K562 (cell line): ENCODE results near the gene INSM2. TPM values are rescaled to one million over a fixed set of nuclear protein-coding genes. Genes with fewer than 3 reads are reported as not detected.

Source experiments
- ATAC-seq: fragments of 200-7000 bp; cut with Tn5 transposase; 3 replicates; pipeline ENCODE4 v1.9.1; 2020; ENCODE audit warnings: moderate library complexity
- BruUV-seq: library from RNA; stranded (reverse); fragments of 400-500 nt; replicated peaks from 2 replicates; lab custom pipeline; 2021; lab: Mats Ljungman, UMichigan
- CTCF ChIA-PET: fragments of 300-600 bp; formaldehyde crosslinking; extraction: SDS; loops from one replicate; lab custom pipeline; 2021; ENCODE audit warnings: low intra/inter-chr PET ratio; lab: Yijun Ruan, JAX
- POLR2A ChIA-PET: fragments of 300-600, 350-650 bp; sonication (Branson Sonifier 250); formaldehyde crosslinking; extraction: SDS; loops from one replicate; lab custom pipeline; 2021; ENCODE audit warnings: antibody characterized with exemption, inconsistent platforms; lab: Yijun Ruan, JAX
- DNase-seq, 4 experiments: peaks; one replicate each; pipeline versions ENCODE4 v3.0.0 to v3.0.0-alpha.2; 2011 to 2018; ENCODE audit warnings: low spot score in 3 of 4, mixed read lengths in 3 of 4; ENCODE audit errors: extremely low read depth in 1 of 4
- FAIRE-seq: peaks from 2 replicates; lab custom pipeline; 2011; peaks lifted over from hg19 to GRCh38; lab: Jason Lieb, UNC
- H2AFZ ChIP-seq: 2 replicates; pipeline ENCODE4 v1.6.0; 2011; ENCODE audit warnings: low read depth, low read length, control low read depth, inconsistent platforms
- H3K27ac ChIP-seq: fragments of 200-600 bp; 3 replicates; pipeline ENCODE4 v1.8.0; 2011; ENCODE audit warnings: low read depth, mild to moderate bottlenecking, control low read depth, inconsistent platforms, low read length, moderate library complexity, mixed read lengths; ENCODE audit errors: extremely low read depth
- H3K27me3 ChIP-seq, 2 experiments: fragments of 300-600 bp in 1 of 2; 2 replicates in 1 of 2; 3 replicates in 1 of 2; pipeline versions ENCODE4 v1.6.0 to v1.8.0; 2011; ENCODE audit warnings: inconsistent platforms in 2 of 2, low read length in 2 of 2, mild to moderate bottlenecking in 1 of 2, mixed read lengths in 1 of 2, moderate library complexity in 1 of 2; ENCODE audit not compliant: control insufficient read depth in 2 of 2, insufficient read depth in 2 of 2
- H3K36me3 ChIP-seq: fragments of 300-600 bp; 3 replicates; pipeline ENCODE4 v1.8.0; 2011; ENCODE audit warnings: mild to moderate bottlenecking, low read length, inconsistent platforms; ENCODE audit not compliant: control insufficient read depth, insufficient read depth
- H3K4me1 ChIP-seq, 2 experiments: fragments of 200-600 bp in 1 of 2; replicated peaks in 1 of 2; 2 replicates in 1 of 2; 3 replicates in 1 of 2; pipeline versions ENCODE4 v1.5.1 to v1.8.0; 2011; ENCODE audit warnings: inconsistent platforms in 2 of 2, low read length in 2 of 2, mild to moderate bottlenecking in 1 of 2, mixed read lengths in 1 of 2, moderate library complexity in 1 of 2; ENCODE audit not compliant: control insufficient read depth in 2 of 2, insufficient read depth in 2 of 2
- H3K4me2 ChIP-seq: 2 replicates; pipeline ENCODE4 v1.6.1; 2011; ENCODE audit warnings: low read length, control low read depth, inconsistent platforms, mixed read lengths; ENCODE audit not compliant: insufficient read depth
- H3K4me3 ChIP-seq: fragments of 200-600 bp; sonication (generic), shearing (Covaris generic); 2 replicates; pipeline ENCODE4 v1.5.1; 2016; ENCODE audit warnings: control low read depth, inconsistent platforms
- H3K79me2 ChIP-seq: fragments of 200-600 bp; 3 replicates; pipeline ENCODE4 v1.8.0; 2011; ENCODE audit warnings: low read length, inconsistent platforms; ENCODE audit not compliant: control insufficient read depth, insufficient read depth
- H3K9ac ChIP-seq, 2 experiments: 2 replicates each; pipeline versions ENCODE4 v1.6.0 to v1.6.1; 2011; ENCODE audit warnings: low read depth in 2 of 2, low read length in 2 of 2, control low read depth in 1 of 2, inconsistent platforms in 1 of 2, mild to moderate bottlenecking in 1 of 2, mixed read lengths in 1 of 2; ENCODE audit not compliant: insufficient read depth in 1 of 2
- H3K9me1 ChIP-seq: one replicate; pipeline ENCODE4 v1.6.0; 2011; ENCODE audit warnings: inconsistent platforms, mild to moderate bottlenecking, low read length, moderate library complexity; ENCODE audit not compliant: control insufficient read depth, insufficient read depth
- H3K9me3 ChIP-seq: replicated peaks from 2 replicates; pipeline ENCODE4 v1.5.1; 2011; ENCODE audit warnings: low read depth, low read length, inconsistent platforms; ENCODE audit not compliant: control insufficient read depth, insufficient read depth
- H4K20me1 ChIP-seq: replicated peaks from 2 replicates; pipeline ENCODE4 v1.6.1; 2011; ENCODE audit warnings: low read length, inconsistent platforms, mixed read lengths; ENCODE audit not compliant: control insufficient read depth, insufficient read depth
- CHAMP1 ChIP-seq: fragments of 450-650 bp; IDR thresholded peaks from 2 replicates; pipeline ENCODE4 v1.6.1; 2016; ENCODE audit warnings: mild to moderate bottlenecking
- CHCHD3 ChIP-seq: fragments of 250-450 bp; sonication (Bioruptor Pico); IDR thresholded peaks from 2 replicates; pipeline ENCODE4 v2.1.2; 2022; ENCODE audit warnings: mild to moderate bottlenecking
- E4F1 ChIP-seq: fragments of 250-450 bp; sonication (Bioruptor Pico); IDR thresholded peaks from 2 replicates; pipeline ENCODE4 v1.5.0; 2021; ENCODE audit warnings: mild to moderate bottlenecking, borderline replicate concordance
- FOXJ3 ChIP-seq: sonication (generic); formaldehyde crosslinking; IDR thresholded peaks from 2 replicates; pipeline ENCODE4 v1.4.0; 2020; ENCODE audit warnings: mild to moderate bottlenecking, missing genetic modification reagents
- GABPB2 ChIP-seq: fragments of 250-450 bp; sonication (Bioruptor Pico); conservative IDR thresholded peaks from 2 replicates; pipeline ENCODE4 v1.5.1; 2021; ENCODE audit warnings: mild to moderate bottlenecking
- MTA2 ChIP-seq: fragments of 450-650 bp; IDR thresholded peaks from 2 replicates; pipeline ENCODE4 v1.6.1; 2016; ENCODE audit warnings: low read depth
- NCOR1 ChIP-seq: fragments of 450-650 bp; IDR thresholded peaks from 2 replicates; pipeline ENCODE4 v1.6.1; 2016; ENCODE audit warnings: mild to moderate bottlenecking, moderate library complexity
- ZBTB9 ChIP-seq: fragments of 450-650 bp; formaldehyde crosslinking; IDR thresholded peaks from 2 replicates; pipeline ENCODE4 v1.4.0; 2020; ENCODE audit warnings: mild to moderate bottlenecking, moderate library complexity
- ZNF239 ChIP-seq: fragments of 250-450 bp; sonication (Bioruptor Pico); IDR thresholded peaks from 2 replicates; pipeline ENCODE4 v1.4.0; 2020; ENCODE audit warnings: mild to moderate bottlenecking
- ZNF511 ChIP-seq: sonication (generic); formaldehyde crosslinking; IDR thresholded peaks from 2 replicates; pipeline ENCODE4 v1.8.0; 2022; ENCODE audit warnings: mild to moderate bottlenecking, missing genetic modification reagents
- ZNF589 ChIP-seq: fragments of 200-800 bp; sonication (Bioruptor generic); IDR thresholded peaks from 2 replicates; pipeline ENCODE4 v1.6.1; 2016; ENCODE audit warnings: low read depth, missing genetic modification characterization, missing compliant biosample characterization
- ZNF780A ChIP-seq: fragments of 250-450 bp; sonication (Bioruptor Pico); IDR thresholded peaks from 2 replicates; pipeline ENCODE4 v1.5.0; 2021; ENCODE audit warnings: mild to moderate bottlenecking
- WGBS: fragments of 100-300 bp; shearing (Covaris generic); methylation state at CpG from one replicate; pipeline ENCODE4 v1.1.6; 2016; ENCODE audit warnings: low coverage, mixed read lengths; ENCODE audit not compliant: insufficient coverage; ENCODE audit errors: missing lambda C conversion rate; 5-methylcytosine and 5-hydroxymethylcytosine counted together
- in situ Hi-C: fragments of 300-500 bp; cut with MboI; formaldehyde crosslinking; loops from 4 replicates; pipeline ENCODE4 v1.15.0; 2018; ENCODE audit warnings: inconsistent platforms, mixed read lengths
- intact Hi-C: fragments of 100-400 bp; cut with micrococcal nuclease; formaldehyde crosslinking; loops from 2 replicates; pipeline ENCODE4 v1.14.2; 2022
- polyA plus RNA-seq, 8 experiments: library from polyadenylated mRNA; depleted of rRNA in 4 of 8; stranded (reverse) in 5 of 8; unstranded in 3 of 8; fragments of >200 nt; fragmentation: Nextera tagmentation in 2 of 8; fragmentation: Illumina TruSeq in 1 of 8; extraction: Ambion mirVana in 2 of 8; extraction: Trizol in 1 of 8; gene quantifications; 2 replicates each; pipeline versions ENCODE4 v1.2.1 to v1.2.3, GENCODE V29; 2011 to 2014; ENCODE audit warnings: inconsistent platforms in 1 of 8, missing spikeins in 1 of 8
- total RNA-seq, 7 experiments: library from RNA; depleted of rRNA in 6 of 7; stranded (reverse); fragments of >200 nt in 6 of 7; fragmentation: Illumina TruSeq in 2 of 7; extraction: Trizol in 2 of 7; gene quantifications; 2 replicates each; pipeline versions ENCODE4 v1.2.1 to v1.2.3, GENCODE V29; 2011 to 2021; ENCODE audit warnings: low replicate concordance in 1 of 7

INSM2 gene
- total and polyA plus RNA-seq, 9 of the 15 experiments (the other 6 are each of a cell fraction or from before 2014, with no cell fraction given), result not detected

GRCh38 chr14:35534873-35535482 is 1.0 kb downstream of the INSM2 start:
- H3K9me1 ChIP-seq, result no peaks in the 10 kb centered on the region
- no peak overlapping the region for H3K27ac ChIP-seq
- no peaks in the 10 kb centered on the region for H3K79me2 ChIP-seq
- POLR2A ChIA-PET, result no interaction called here
- no TSS peak for BruUV-seq
- H3K36me3 ChIP-seq, result no peaks in the 10 kb centered on the region
- DNase-seq (peak; percentile 65 to 72 (median 68)), FAIRE-seq (peak; percentile 11), ATAC-seq (peak; percentile 90)
- no peak overlapping the region for H3K4me3 ChIP-seq
- CTCF ChIA-PET, result no interaction called here
- 19% methylated on average over 29 of the region's 55 CpGs for WGBS
- no peak overlapping the region for H2AFZ ChIP-seq
- intact Hi-C loops (loop anchor here (5.0 to 10.0 kb wide), 2 partner anchors 152 to 290 kb away; partner anchors contain the start of gene BRMS1L), in situ Hi-C loops (no loop called here)
- no peak overlapping the region for H3K9ac ChIP-seq
- no peaks in the 10 kb centered on the region for H4K20me1 ChIP-seq
- peaks cover 7 to 18% of the 10 kb centered on the region in 2 experiments; a peak in 4 of 5 replicates for H3K27me3 ChIP-seq
- no peak overlapping the region for H3K4me2 ChIP-seq
- no peaks in the 10 kb centered on the region for H3K9me3 ChIP-seq
- peaks cover 0 to 28% of the 10 kb centered on the region in 2 experiments; a peak in 2 of 5 replicates for H3K4me1 ChIP-seq
- TF ChIP-seq ZNF589 (peak; percentile 71), ZNF511 (CRISPR knock-in tag) (peak; percentile 100), GABPB2 (CRISPR knock-in tag) (no peak), ZNF239 (no peak), NCOR1 (no peak), FOXJ3 (peak; percentile 96), ZNF780A (CRISPR knock-in tag) (no peak), E4F1 (CRISPR knock-in tag) (no peak), ZBTB9 (CRISPR knock-in tag) (peak; percentile 58; the same call in 1 of the 2 replicates), CHCHD3 (CRISPR knock-in tag) (no peak), CHAMP1 (peak; percentile 78), MTA2 (no peak)
